ENCODE measurements around the gene ZNF778. TPM values are rescaled to one million over a fixed set of nuclear protein-coding genes. Genes with fewer than 3 reads are reported as not detected.

The ZNF778 gene
- total and polyA plus RNA-seq, 2 of the 13 experiments (the other 11 are each of a cell fraction or from before 2014, with no cell fraction given), result 3.8 to 7.2 TPM

DNA sequence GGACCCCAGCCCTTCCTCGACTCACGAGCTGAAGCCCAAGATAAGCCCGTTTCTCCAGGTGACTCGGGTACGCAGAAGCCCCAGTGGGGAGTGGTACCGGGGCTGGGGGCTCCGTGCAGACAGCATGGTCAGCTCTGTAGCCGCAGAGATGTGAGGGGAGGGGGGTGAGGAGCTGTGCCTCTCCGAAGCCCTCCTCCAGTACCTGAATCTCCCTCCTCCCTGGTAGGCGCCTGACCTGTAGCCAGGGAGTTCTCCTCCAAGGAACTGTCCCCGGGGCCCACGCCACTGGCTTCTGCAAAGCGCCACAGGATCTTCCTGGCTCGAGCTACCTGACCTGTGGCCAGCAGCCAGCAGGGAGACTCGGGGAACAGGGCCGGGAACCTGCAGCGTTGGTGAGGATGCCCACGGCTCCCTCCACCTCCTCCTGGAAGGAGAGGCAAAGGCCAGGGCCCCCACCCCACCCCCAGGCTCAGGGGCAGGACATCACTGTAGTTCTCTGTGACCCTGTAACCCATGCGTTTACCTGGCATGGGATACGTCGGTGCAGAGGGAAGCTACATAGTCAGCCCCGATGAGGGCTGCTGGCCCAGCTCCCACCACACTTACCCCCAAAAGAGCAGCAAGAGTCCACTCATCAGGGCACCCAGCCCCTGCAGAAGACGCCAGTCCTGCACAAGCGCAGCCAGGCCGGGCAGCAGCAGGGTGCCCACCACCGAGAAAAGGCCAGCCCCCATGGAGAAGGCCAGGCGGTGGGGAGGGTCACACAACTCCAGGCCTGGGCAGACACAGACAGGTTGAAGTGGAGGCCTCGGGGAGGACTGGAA, 18.9 kb upstream of the ZNF778 start (continued):
- TF ChIP-seq, protein P1, sequence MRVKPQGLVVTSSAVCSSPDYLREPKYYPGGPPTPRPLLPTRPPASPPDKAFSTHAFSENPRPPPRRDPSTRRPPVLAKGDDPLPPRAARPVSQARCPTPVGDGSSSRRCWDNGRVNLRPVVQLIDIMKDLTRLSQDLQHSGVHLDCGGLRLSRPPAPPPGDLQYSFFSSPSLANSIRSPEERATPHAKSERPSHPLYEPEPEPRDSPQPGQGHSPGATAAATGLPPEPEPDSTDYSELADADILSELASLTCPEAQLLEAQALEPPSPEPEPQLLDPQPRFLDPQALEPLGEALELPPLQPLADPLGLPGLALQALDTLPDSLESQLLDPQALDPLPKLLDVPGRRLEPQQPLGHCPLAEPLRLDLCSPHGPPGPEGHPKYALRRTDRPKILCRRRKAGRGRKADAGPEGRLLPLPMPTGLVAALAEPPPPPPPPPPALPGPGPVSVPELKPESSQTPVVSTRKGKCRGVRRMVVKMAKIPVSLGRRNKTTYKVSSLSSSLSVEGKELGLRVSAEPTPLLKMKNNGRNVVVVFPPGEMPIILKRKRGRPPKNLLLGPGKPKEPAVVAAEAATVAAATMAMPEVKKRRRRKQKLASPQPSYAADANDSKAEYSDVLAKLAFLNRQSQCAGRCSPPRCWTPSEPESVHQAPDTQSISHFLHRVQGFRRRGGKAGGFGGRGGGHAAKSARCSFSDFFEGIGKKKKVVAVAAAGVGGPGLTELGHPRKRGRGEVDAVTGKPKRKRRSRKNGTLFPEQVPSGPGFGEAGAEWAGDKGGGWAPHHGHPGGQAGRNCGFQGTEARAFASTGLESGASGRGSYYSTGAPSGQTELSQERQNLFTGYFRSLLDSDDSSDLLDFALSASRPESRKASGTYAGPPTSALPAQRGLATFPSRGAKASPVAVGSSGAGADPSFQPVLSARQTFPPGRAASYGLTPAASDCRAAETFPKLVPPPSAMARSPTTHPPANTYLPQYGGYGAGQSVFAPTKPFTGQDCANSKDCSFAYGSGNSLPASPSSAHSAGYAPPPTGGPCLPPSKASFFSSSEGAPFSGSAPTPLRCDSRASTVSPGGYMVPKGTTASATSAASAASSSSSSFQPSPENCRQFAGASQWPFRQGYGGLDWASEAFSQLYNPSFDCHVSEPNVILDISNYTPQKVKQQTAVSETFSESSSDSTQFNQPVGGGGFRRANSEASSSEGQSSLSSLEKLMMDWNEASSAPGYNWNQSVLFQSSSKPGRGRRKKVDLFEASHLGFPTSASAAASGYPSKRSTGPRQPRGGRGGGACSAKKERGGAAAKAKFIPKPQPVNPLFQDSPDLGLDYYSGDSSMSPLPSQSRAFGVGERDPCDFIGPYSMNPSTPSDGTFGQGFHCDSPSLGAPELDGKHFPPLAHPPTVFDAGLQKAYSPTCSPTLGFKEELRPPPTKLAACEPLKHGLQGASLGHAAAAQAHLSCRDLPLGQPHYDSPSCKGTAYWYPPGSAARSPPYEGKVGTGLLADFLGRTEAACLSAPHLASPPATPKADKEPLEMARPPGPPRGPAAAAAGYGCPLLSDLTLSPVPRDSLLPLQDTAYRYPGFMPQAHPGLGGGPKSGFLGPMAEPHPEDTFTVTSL (CRISPR knock-in tag; IDR thresholded peaks at IDR 0.05; ENCODE audit: borderline replicate concordance), result no peak
- TF ChIP-seq, protein P2, sequence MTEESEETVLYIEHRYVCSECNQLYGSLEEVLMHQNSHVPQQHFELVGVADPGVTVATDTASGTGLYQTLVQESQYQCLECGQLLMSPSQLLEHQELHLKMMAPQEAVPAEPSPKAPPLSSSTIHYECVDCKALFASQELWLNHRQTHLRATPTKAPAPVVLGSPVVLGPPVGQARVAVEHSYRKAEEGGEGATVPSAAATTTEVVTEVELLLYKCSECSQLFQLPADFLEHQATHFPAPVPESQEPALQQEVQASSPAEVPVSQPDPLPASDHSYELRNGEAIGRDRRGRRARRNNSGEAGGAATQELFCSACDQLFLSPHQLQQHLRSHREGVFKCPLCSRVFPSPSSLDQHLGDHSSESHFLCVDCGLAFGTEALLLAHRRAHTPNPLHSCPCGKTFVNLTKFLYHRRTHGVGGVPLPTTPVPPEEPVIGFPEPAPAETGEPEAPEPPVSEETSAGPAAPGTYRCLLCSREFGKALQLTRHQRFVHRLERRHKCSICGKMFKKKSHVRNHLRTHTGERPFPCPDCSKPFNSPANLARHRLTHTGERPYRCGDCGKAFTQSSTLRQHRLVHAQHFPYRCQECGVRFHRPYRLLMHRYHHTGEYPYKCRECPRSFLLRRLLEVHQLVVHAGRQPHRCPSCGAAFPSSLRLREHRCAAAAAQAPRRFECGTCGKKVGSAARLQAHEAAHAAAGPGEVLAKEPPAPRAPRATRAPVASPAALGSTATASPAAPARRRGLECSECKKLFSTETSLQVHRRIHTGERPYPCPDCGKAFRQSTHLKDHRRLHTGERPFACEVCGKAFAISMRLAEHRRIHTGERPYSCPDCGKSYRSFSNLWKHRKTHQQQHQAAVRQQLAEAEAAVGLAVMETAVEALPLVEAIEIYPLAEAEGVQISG (CRISPR knock-in tag; IDR thresholded peaks at IDR 0.05), result peak; percentile 12; the same call in 1 of the 2 replicates
- TF ChIP-seq KMT2B (CRISPR knock-in tag; IDR thresholded peaks at IDR 0.05) (no peak), ZNF121 (CRISPR knock-in tag; IDR thresholded peaks at IDR 0.05) (no peak), ZNF788 (CRISPR knock-in tag; IDR thresholded peaks at IDR 0.05; ENCODE audit: borderline replicate concordance) (no peak), ARNT2 (CRISPR knock-in tag; IDR thresholded peaks at IDR 0.05; ENCODE audit: low read depth) (no peak), TBX2 (CRISPR knock-in tag; IDR thresholded peaks at IDR 0.05; ENCODE audit: borderline replicate concordance) (peak; percentile 19; the same call in 1 of the 2 replicates), ZFP36 (IDR thresholded peaks at IDR 0.05; ENCODE audit: borderline replicate concordance, low read depth, low read length, partially characterized antibody) (no peak), ATM (IDR thresholded peaks at IDR 0.05; ENCODE audit: borderline replicate concordance) (no peak), RXRB (CRISPR knock-in tag; IDR thresholded peaks at IDR 0.05; ENCODE audit: borderline replicate concordance) (no peak), DMAP1 (CRISPR knock-in tag; IDR thresholded peaks at IDR 0.05) (no peak), ETV6 (CRISPR knock-in tag; conservative IDR thresholded peaks at IDR 0.05) (no peak), ZNF263 (CRISPR knock-in tag; IDR thresholded peaks at IDR 0.05) (peak; percentile 84), ZNF24 (IDR thresholded peaks at IDR 0.05) (no peak), ZNF10 (CRISPR knock-in tag; IDR thresholded peaks at IDR 0.05; ENCODE audit: borderline replicate concordance, low read depth) (no peak), MAFG (CRISPR knock-in tag; IDR thresholded peaks at IDR 0.05) (no peak), EP300 (IDR thresholded peaks at IDR 0.05; ENCODE audit: low read depth in 2 of 2, low read length in 2 of 2) (no peak), EP300 (CRISPR knock-in tag; IDR thresholded peaks at IDR 0.05; ENCODE audit: borderline replicate concordance) (no peak), ZNF790 (CRISPR knock-in tag; IDR thresholded peaks at IDR 0.05; ENCODE audit: borderline replicate concordance) (no peak), MZF1 (CRISPR knock-in tag; IDR thresholded peaks at IDR 0.05; ENCODE audit: borderline replicate concordance) (no peak)
- TF ChIP-seq, protein P3, sequence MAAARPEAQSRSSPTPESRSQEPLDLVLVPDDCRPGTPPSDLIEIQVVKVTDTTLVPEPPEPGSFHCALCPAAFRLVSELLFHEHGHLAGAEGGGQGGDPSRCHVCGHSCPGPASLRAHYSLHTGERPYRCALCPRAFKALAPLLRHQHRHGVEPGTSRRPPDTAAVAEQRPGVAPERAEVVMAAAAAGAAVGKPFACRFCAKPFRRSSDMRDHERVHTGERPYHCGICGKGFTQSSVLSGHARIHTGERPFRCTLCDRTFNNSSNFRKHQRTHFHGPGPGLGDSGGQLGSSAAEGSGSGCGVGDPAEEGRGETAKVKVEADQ (CRISPR knock-in tag; IDR thresholded peaks at IDR 0.05; ENCODE audit: borderline replicate concordance), result no peak

Data from HepG2 (cell line).